Fibroblast of peridontal ligament (primary cell): ENCODE data around the gene VAC14.
"Not testable (repeated sequence)": the region's sequence is repeated elsewhere in the genome, so short reads cannot be mapped to it uniquely, and the experiment has no call there.

Experiments used
- DNase-seq: peaks from one replicate; pipeline ENCODE4 v3.0.0-alpha.2; 2010; ENCODE audit errors: extremely low read depth

The VAC14 gene

GRCh38 chr16:70681382-70682238 lies 119.3 kb downstream of the VAC14 start:
- DNase-seq = no peak

DNA sequence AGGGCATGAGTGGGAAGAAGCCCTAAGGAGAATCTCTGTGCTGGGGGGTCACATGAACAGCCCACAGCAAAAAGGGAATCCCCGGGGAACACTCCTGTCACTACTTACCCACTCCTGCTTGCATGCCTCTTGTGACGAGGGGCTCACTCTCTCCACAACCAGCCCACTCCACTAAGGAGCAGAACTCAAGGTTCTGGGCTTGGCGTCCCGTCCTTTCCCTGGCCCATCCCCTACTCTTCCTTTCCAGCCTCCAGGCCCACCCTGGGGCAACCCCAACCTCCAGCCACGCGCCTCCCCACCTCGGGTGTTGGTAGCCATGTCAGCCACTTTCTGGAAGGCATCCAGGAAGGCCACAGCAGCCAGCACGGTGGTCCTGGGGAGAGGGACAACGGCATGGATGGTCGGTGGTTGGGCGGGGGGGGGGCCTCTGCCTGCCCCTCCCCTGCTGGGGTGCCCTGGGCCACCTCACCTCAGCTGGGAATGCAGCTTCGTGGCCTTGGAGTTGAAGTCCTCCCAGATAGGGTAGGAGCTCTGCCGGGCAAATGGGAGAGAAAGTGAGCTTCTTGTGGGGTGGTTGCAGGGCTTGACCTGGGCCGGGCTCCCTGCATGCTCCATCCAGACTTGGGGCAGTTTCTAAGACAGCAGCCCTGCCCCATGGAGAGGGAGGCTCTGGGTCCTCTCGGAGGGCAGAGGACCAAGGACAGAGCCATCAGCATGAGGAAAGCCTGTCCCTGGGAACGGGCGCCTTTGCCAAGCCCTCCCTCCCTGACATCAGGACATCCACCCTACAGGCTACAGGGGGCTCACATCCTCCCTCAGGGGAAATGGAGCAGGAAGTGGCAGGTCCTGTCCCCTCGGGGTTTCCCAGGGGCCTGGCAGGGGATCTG lies 120.2 kb downstream of the VAC14 start:
- DNase-seq = no peak

DNA sequence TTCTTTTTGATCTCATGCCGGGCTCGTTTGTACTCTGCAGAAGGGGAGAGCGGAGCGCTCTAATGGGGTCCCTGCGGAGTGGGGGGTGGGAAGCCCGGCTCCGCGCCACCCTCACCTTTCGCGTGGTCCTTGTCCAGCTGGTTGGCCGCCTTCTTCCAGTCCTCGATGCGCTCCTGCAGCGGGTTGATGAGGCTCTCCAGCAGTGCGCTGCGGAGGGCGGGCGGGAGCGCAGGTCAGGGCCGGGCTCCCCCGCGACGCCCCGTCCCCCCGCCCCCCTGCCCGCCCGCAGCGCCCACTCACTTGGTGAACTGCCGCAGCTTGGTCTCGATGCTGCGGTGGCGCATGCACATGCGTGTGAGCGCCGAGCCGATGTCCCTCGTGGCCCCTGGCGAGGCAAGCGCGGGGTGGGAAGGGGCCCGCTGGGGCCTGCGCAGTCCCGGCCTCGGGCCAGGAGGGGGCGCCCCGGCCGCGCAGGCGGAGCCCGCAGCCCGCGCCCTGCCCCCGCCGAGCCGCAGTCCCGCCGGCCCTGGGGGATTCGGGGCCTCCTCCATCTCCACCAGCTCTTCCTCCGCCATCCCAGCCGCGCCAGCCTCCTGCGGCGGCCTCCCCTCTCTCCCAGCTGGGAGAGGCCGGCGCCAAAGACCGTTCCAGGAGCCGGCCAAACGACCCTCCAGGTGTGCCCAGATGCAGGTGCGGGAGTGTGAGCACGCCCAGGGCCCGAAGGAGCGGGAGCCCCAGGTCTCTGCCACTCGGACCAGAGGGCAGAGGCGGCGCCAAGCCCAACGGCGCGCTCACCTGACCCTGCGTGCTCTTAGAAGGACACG lies 121.1 kb downstream of the VAC14 start:
- no peak for DNase-seq

- no peak for DNase-seq
These were observed 121.9 kb downstream of the VAC14 start for GRCh38 chr16:70678898-70679670.

GRCh38 chr16:70678121-70678897 lies 122.6 kb downstream of the VAC14 start:
- no peak for DNase-seq

DNA sequence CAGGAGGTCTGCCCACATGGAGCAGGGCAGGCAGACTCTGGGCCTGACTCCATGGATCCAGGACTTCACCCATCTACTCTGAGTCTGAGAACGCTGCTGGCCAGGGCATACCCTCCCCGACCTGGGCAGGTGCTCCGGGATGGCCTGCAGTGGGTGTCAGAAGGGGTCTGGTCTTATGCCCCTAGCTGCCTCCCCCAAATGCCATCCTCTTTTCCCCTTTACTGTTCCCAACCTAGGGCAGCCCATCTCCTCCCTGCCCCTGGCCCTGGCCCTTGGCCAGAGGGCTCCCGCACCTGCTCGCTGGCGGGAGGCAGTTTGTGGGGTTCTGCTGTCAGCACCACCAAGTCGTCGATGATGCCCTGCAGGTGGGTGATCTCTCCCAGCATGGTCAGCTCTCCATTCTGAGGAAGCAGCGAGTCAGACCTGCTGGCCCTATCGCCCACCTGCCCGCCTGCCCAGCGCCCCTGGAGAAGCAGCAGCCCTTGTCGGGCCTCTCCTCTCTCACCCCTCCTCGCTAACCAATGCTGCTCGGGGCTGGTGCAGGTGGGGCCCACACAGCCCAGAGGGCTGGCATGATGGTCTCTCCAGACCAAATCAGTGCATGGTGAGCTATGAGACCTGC lies 123.3 kb downstream of the VAC14 start:
- DNase-seq = no peak

DNA sequence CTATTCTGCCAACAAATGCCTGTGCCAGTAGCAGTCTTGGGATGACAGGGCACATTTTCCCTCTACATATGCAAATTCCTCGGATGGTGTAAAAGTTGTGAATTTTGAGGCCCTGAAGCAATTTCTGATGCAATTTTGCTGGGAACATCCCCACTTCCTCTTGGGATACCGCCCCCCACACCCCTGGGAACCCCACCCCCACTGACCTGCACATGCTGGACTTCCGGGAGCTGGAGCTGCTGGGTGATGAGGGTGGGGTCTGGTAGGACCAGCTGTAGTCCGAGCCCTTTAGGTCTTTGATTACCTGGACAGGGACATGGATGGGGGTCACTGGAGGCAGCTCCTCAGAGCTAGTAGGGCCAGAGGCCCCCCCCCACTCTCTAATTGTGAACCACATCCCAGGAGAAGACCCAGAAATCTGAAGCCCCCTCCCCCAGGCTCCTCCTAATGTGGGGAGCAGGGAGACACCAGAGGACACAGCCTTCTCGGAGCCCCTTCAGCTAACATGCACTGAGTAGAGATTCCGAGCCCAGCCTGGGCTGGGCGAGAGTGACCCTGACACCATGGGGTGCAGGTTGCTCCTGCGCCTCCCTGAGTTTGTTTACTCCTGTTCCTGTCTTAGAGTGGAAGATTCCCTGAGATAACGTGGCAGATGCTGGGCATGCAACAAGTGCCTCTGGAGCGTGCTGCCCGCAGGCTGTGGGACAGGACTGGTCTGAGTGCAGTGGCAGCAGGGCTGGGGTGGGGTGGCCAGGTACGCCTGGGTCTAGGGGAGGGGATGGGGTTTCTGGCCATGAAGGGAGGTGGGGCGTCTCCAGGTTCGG lies 124.1 kb downstream of the VAC14 start:
- DNase-seq = no peak

GRCh38 chr16:70675851-70676513 lies 125.0 kb downstream of the VAC14 start:
- no peak for DNase-seq

- DNase-seq = no peak
These were observed 126.5 kb downstream of the VAC14 start for GRCh38 chr16:70674221-70675014.

- not testable (repeated sequence) for DNase-seq
These were observed 130.0 kb downstream of the VAC14 start for GRCh38 chr16:70670938-70671337.

DNA sequence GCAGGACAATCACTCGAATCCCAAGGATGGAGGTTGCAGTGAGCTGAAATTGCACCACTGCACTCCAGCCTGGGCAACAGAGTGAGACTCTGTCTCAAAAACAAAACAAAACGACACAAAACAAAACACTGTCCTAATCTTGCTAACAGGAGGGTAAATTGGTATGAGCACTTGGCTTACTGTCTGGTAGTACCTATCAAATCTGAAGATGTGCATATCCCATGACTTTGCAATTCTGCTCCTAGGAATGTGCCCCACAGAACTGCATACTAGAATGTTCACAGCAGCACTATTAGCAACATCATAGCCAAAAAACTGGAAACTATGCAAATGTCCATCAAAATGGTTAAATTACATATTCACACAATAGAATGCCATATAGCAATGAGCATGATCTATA lies 130.8 kb downstream of the VAC14 start:
- DNase-seq = no peak

GRCh38 chr16:70665806-70666735 lies 134.9 kb downstream of the VAC14 start:
- DNase-seq = no peak

DNA sequence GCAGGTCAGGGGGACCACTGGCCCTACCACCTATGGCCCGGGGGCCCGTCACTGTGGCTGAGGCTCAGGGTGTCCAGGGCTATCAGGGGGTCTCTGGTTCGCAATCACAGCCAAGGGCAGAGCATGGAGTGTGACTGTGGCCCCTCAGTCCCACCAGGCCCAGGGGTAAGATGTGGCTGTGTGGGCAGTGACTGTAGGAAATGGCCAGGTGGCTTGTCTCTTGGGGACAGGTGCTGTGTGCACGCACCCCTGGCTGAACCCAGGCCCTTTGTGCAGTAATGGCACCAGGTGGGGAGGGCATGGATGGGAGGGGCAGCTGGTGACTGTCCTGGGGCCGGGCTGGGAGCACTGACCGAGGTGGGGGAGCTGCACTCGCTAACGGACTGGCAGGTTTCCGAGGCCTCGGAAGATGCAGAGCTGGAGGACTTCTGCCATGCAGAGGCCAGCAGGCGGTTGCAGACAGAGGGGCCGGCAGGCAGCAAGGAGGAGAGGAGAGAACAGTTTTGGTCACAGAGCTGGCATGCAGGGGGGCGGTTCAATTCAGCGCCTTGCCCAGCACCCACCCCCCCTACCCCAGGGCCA lies 135.8 kb downstream of the VAC14 start:
- DNase-seq = no peak

GRCh38 chr16:70664325-70665112 lies 136.4 kb downstream of the VAC14 start:
- no peak for DNase-seq
